Activated CD4-positive, CD25-positive, alpha-beta regulatory T cell treated with anti-CD3 and anti-CD28 coated beads, Interleukin-2, amount 50 U/mL, for 16 hours (primary cell): ENCODE measurements around the gene GNAT3.

Experiments
- DNase-seq: peaks from one replicate; pipeline ENCODE4 v3.0.0-alpha.2; 2020; ENCODE audit warnings: low read depth, low spot score

The GNAT3 gene

GRCh38 chr7:80500325-80500724, 11.5 kb downstream of the GNAT3 start:
- no peak for DNase-seq

GRCh38 chr7:80499350-80499953, 12.4 kb downstream of the GNAT3 start:
- no peak for DNase-seq

GRCh38 chr7:80498481-80499349, 13.1 kb downstream of the GNAT3 start:
- no peak for DNase-seq

- no peak for DNase-seq
Observed at GRCh38 chr7:80496586-80496985, 15.3 kb downstream of the GNAT3 start.

- DNase-seq: no peak
Observed at GRCh38 chr7:80493121-80493849, 18.6 kb downstream of the GNAT3 start.

GRCh38 chr7:80491462-80491861, 20.4 kb downstream of the GNAT3 start:
- no peak for DNase-seq

GRCh38 chr7:80488851-80489370, 23.0 kb downstream of the GNAT3 start:
- DNase-seq: no peak

GRCh38 chr7:80488406-80488805, 23.5 kb downstream of the GNAT3 start:
- no peak for DNase-seq

GRCh38 chr7:80485721-80486120, 26.1 kb downstream of the GNAT3 start:
- no peak for DNase-seq

- no peak for DNase-seq
Observed at GRCh38 chr7:80482950-80483349, 28.9 kb downstream of the GNAT3 start.

- DNase-seq: no peak
Observed at GRCh38 chr7:80481196-80481884, 30.5 kb downstream of the GNAT3 start.

GRCh38 chr7:80480566-80480965, 31.3 kb downstream of the GNAT3 start:
- DNase-seq: no peak

- no peak for DNase-seq
Observed at GRCh38 chr7:80478683-80479082, 33.2 kb downstream of the GNAT3 start.

- no peak for DNase-seq
Observed at GRCh38 chr7:80476035-80476434, 35.8 kb downstream of the GNAT3 start.

- DNase-seq: no peak
Observed at GRCh38 chr7:80475383-80475782, 36.5 kb downstream of the GNAT3 start.

- DNase-seq: no peak
Observed at GRCh38 chr7:80473751-80474150, 38.1 kb downstream of the GNAT3 start.

- DNase-seq: no peak
Observed at GRCh38 chr7:80472491-80473200, 39.2 kb downstream of the GNAT3 start.

GRCh38 chr7:80468931-80469714, 42.7 kb downstream of the GNAT3 start:
- DNase-seq: no peak

- DNase-seq: no peak
Observed at GRCh38 chr7:80467069-80467468, 44.8 kb downstream of the GNAT3 start.

GRCh38 chr7:80466636-80467035, 45.2 kb downstream of the GNAT3 start:
- DNase-seq: no peak
